ENCODE results near the gene MED13L.

MED13L gene

GRCh38 chr12:116126610-116127009, 150.9 kb downstream of the MED13L start:
- DNase-seq = peak; percentile 25

GRCh38 chr12:116125956-116126566, 151.4 kb downstream of the MED13L start:
- DNase-seq = peak; percentile 36

GRCh38 chr12:116125084-116125483, 152.4 kb downstream of the MED13L start:
- no peak for DNase-seq

GRCh38 chr12:116123451-116124258, 153.8 kb downstream of the MED13L start:
- peak; percentile 73 for DNase-seq

- DNase-seq = no peak
Measured at GRCh38 chr12:116122628-116123027, 154.9 kb downstream of the MED13L start.

- peak; percentile 67 for DNase-seq
Measured at GRCh38 chr12:116121453-116121871, 156.0 kb downstream of the MED13L start.

GRCh38 chr12:116116650-116117424, 160.7 kb downstream of the MED13L start:
- no peak for DNase-seq

GRCh38 chr12:116113398-116114130, 163.9 kb downstream of the MED13L start:
- DNase-seq = no peak

GRCh38 chr12:116106870-116107269, 170.6 kb downstream of the MED13L start:
- no peak for DNase-seq

GRCh38 chr12:116104167-116104767, 173.2 kb downstream of the MED13L start:
- DNase-seq = no peak

- no peak for DNase-seq
Measured at GRCh38 chr12:116101991-116102390, 175.5 kb downstream of the MED13L start.

- no peak for DNase-seq
Measured at GRCh38 chr12:116099652-116100432, 177.7 kb downstream of the MED13L start.

GRCh38 chr12:116096874-116097273, 180.6 kb downstream of the MED13L start:
- DNase-seq = no peak

GRCh38 chr12:116094475-116094874, 183.0 kb downstream of the MED13L start:
- no peak for DNase-seq

GRCh38 chr12:116093915-116094314, 183.6 kb downstream of the MED13L start:
- no peak for DNase-seq

- no peak for DNase-seq
Measured at GRCh38 chr12:116092776-116093175, 184.7 kb downstream of the MED13L start.

- DNase-seq = no peak
Measured at GRCh38 chr12:116092162-116092561, 185.3 kb downstream of the MED13L start.

GRCh38 chr12:116091579-116091978, 185.9 kb downstream of the MED13L start:
- peak; percentile 14 for DNase-seq

GRCh38 chr12:116090516-116090915, 187.0 kb downstream of the MED13L start:
- DNase-seq = no peak

GRCh38 chr12:116089080-116089479, 188.4 kb downstream of the MED13L start:
- peak; percentile 7 for DNase-seq

GRCh38 chr12:116087962-116088361, 189.5 kb downstream of the MED13L start:
- DNase-seq = no peak
